NOMO-1 (cell line): ENCODE data around the gene KCNQ5.

Experiments
- DNase-seq, 2 experiments: peaks; one replicate each; lab custom pipeline; 2025; ENCODE audit not compliant: unreplicated experiment in 2 of 2; lab: John Stamatoyannopoulos, UW

The KCNQ5 gene

DNA sequence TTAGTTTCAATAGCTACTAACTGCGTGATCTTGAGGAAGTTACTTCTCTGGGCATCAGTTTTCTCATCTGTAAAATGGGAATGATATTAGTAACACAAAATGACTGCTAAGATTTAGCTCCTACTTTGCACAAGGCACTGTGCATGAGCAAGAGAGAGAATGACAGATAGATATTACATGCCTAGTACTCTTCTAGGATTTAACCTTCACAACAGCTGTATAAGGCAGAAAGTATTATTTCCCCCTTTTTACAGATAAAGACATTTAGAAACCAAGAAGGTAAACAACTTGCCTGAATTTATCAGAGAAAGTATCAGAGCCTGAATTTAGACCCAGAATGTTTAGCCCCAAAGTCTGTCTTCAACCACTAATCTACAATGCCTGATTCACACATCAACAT, 321.8 kb downstream of the KCNQ5 start:
- no peak for DNase-seq

DNA sequence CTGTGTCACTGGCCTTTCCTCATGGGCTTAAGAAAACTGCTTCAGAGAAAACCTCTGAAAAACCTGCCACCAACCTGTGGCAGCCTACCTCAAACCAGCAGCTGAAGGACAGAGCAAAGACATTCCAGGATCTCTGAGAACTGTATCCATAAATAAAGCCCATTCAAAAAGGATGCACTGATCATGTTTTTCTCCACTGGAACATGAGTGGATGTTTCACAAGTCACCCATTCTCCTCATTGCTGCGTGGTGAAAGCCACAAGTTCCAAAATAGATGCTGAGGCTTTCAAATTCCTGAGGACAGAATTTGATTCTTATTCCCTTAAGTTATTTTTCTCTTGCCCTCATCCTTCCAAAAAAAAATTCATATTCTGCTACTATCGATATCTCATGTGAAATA, 322.8 kb downstream of the KCNQ5 start:
- no peak for DNase-seq

DNA sequence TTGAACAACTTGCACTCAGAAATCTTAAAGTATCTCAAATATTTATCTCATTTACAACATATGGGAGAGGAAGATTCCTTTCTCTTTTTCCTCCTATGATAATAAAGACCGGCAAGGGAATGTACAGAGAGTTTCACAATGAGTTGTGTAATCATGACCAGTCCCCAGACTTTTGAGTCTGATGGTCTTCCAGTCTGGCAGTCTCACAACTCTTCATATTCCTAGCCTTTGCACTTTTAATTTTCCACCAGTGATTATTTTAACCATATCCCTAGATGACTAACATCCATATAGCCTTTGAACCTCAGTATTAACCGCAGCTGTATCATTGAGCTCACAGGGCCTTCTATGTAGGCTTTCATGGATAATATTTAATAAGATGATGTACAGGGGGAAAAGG, 324.9 kb downstream of the KCNQ5 start:
- no peak for DNase-seq

- no peak for DNase-seq
Measured at GRCh38 chr6:72947534-72947933, 325.7 kb downstream of the KCNQ5 start.

DNA sequence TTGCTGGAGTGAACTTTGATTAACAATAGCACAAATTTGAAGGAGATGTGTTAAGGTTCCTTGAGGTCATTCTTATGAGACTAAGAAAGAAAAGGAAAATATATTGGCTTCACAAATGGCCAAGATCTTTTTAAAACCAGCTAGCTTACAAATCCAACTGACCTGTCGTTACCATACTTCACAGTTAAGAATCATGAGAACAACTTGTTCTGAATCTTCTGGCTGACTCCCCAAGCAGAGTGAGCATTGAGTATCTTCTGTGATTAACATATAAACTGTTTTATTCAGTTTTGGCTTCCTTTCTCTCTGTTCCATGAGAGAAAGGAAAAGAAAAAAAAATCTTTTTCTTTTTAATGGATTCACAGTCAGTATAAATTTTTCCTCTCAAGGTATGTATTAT, 326.3 kb downstream of the KCNQ5 start:
- DNase-seq = no peak

DNA sequence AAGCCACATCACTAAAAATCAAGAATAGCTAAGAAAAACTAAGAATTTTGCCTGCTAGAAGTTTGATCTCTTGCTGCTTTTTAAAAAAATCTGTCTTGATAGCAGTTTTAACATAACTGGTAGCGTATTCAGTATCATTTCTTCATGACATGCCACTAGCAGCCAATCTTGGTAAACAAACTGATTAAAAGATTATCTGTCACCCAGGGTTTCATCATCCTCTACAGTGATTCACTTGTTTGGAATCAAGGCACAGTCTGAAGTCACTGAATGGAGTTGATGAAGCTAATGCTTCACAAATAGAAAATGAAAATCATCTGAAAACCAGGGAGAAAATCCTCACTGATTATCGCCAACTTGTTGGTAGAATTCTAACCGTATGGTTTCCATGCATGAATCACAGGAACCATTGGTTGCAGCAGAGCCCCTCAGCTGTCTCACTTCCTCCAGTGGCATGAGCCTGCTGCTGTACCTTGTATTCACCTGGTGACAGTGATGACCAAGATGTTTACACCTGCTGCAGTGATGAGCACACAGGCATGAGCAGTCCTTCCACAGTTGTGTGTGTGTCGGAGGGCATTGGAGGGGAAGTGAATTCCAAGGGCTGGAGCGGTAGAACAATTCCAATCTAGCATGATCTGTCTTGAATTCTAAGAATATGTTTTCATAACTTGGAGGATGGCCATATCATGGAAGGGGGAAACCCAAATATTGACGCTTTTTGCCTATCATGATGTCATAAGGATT, 328.4 kb downstream of the KCNQ5 start:
- no peak for DNase-seq

DNA sequence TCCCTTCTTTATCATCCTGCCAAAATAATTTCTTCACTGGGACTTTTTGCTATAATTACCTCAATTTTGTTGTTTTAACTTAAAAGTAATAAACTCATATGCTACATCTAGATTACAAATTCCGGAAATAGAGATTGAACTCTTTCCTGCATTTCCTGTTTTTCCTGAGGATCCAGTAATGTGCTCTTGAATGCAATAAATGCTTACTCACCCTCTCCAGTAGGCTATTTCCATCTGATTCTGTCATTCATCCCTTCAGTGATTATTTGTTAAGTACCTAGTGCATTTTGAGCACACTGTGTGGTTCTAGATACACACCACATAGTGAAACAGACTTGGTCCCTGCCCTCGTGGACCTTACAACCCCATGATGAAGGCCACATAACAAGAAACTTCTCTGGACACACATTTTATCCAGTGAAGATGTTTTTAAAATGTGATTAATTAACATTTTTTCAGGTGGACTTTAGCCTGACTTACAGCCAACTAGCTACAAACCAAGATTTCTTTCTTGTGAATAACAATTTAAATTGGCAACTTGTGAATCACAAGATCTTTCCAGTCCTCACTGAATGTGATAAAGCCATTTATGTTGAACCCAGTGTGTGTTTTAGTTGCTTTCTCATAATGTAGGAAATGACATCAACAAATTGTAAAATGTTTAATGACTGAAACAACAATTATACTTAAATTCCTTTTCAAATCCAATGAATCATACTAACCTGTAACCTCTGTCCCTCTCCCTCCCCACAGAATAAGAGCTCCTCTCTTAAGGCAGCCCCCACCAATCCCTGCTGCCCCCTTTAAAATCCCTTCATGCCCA, 331.2 kb downstream of the KCNQ5 start:
- DNase-seq = no peak

DNA sequence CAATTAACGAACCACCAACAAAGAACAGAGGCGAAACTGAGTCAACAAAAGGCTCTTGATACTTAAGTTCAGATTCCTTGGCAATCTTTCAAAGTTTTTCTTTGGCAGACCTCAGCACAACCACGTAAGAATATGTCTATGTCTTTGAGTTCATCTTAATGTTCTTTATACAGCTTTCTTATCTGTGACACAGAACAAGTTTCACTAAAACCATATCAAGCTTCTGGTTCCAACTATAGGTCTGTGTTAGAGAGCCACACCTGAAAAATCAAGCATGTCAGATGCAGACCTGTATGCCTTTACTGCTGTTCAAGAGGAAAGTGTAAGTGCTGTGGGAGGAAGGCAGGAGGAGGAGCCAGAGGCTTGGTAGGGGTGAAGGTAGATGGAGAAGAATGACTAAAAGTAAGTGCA, 332.1 kb downstream of the KCNQ5 start:
- no peak for DNase-seq

DNA sequence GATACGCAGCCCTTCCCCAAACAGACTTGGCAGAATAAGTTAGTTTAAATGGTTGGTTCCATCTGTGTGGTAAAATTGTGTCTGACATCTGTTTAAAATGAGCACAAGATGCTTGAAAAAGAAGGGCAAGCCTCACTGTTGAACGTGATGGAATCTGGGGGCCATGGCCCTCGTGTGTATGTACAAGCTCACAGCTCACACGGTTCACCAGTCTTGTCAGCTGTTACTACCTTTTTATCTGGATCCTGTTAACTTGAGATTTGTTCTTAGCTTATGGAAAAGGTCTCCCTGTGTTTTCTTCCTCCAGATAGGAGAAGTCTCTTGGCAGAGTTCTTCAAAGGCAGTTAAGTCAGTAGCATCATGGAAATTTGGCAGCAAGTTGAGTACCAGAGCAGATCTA, 332.9 kb downstream of the KCNQ5 start:
- no peak for DNase-seq

DNA sequence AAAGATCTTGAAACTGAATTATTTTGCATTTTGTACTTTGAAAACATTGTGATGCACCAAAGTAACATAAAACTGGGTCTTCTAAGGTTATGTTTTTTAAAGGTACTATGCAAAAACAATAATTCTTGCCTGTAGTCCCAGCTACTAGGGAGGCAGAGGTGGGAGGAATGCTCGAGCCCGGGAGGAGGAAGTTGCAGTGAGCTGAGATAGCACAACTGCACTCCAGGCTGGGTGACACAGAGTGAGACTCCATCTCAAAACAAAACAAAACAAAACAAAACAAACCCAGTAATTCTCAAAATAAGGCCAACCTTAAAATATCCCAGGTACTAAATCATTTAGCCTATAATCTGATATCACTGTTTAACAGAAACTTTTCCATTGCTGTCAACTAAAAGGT, 333.8 kb downstream of the KCNQ5 start:
- peak in 1 of 2 experiments; percentile 22 for DNase-seq

DNA sequence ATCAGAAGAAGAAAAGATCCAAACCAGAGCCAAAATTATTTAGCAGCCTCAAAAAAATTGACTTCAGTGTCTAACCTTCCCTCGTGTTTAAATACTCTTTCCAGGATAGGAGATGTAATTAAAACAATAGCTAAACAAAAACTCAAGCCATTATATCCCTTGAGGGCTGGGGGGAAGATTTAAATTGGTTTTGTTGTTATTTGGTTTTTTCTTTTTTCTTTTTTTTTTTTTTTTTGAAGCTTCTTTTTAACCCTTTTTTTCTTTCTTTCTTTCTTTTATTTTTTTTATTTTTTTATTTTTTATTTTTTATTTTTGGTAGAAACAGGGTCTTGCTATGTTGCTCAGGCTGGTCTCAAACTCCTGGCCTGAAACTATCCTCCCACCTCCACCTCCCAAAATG, 334.4 kb downstream of the KCNQ5 start:
- no peak for DNase-seq

- DNase-seq = no peak
Measured at GRCh38 chr6:72959821-72960220, 338.0 kb downstream of the KCNQ5 start.

- DNase-seq = no peak
Measured at GRCh38 chr6:72963946-72964345, 342.1 kb downstream of the KCNQ5 start.

GRCh38 chr6:72966628-72967280, 344.9 kb downstream of the KCNQ5 start:
- DNase-seq = peak; percentile 59 to 80

GRCh38 chr6:72967329-72967728, 345.5 kb downstream of the KCNQ5 start:
- DNase-seq = no peak

DNA sequence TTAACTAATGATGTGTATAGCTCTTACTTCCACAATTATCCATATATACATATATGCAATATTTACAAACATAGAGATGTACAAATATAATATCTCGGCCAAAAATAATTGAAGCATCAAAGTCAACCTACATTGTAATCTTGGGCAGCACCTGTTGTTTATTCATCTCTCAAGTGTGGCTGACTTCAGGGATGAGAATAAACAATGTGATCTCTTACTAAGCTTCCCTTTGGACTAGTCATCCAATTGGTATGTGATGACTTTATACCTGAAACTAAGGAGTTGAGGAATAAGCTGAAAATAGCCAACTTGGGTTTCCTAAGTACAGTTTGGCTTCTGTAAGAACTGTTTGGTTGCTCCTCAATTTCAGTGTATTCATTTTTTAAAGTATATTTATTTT, 346.8 kb downstream of the KCNQ5 start:
- no peak for DNase-seq

DNA sequence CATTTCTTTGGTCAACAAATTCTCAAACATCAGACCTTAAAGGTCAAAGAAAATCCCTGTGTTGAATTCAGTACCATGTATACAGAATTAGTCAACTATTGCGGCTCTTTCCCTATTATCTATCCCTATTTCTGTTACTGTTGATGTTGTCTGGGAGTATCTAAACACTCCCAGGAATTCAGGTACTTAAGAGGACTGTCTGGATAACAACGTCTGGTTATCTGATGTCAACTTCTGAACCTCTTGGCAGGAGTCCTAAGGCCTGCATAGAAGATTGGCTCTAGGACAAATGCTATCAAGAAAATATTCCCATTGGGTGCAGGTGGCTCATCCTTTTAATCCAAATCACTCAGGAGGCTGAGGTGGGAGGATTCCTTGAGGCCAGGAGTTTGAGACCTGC, 347.8 kb downstream of the KCNQ5 start:
- no peak for DNase-seq

- DNase-seq = no peak
Measured at GRCh38 chr6:72972579-72972978, 350.7 kb downstream of the KCNQ5 start.

- DNase-seq = no peak
Measured at GRCh38 chr6:72974276-72974675, 352.4 kb downstream of the KCNQ5 start.

GRCh38 chr6:72975352-72975752, 353.5 kb downstream of the KCNQ5 start:
- DNase-seq = no peak

- no peak for DNase-seq
Measured at GRCh38 chr6:72976484-72976883, 354.6 kb downstream of the KCNQ5 start.

GRCh38 chr6:72977114-72977513, 355.2 kb downstream of the KCNQ5 start:
- DNase-seq = peak in 1 of 2 experiments; percentile 61
